ENCODE measurements around the gene CAPN15. TPM values are rescaled to one million over a fixed set of nuclear protein-coding genes. Genes with fewer than 3 reads are reported as not detected.

The CAPN15 gene
- total and polyA plus RNA-seq, 8 donors: 16.7 to 57.2 (median 27.1) TPM

DNA sequence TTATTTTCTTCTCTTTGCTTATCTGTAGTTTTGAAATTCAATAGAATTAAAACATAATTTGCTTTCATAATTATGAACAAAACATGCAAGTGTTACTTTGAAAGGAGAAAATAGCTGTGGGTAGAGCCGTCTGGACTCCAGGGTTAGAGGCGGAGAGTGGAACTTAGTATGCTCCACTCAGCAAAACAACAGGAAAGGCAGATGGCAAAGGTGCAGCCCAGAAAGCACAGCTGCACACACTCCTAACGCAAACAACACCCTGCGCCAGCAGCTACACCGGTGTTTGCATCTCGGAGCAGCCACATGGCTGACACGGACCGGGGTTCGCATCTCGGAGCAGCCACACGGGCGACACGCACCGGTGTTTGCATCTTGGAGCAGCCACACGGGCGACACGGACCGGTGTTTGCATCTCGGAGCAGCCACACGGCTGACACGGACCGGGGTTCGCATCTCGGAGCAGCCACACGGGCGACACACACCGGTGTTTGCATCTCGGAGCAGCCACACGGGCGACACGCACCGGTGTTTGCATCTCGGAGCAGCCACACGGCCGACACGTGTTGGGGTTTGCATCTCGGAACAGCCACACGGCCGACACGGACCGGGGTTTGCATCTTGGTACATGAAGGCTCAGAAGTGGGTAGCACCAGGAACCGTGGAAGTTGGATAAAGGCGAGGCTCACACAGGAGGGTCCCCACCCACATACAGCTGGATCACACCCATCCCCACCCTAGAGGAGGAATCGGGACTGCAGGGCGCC lies 12.2 kb upstream of the CAPN15 start:
- peaks cover 0 to 38% of the 10 kb centered on the region in 2 donors for H3K36me3 ChIP-seq
- H3K9me3 ChIP-seq: no peaks in the 10 kb centered on the region
- H3K4me1 ChIP-seq: no peaks in the 10 kb centered on the region
- ATAC-seq (no peak), DNase-seq (no peak)
- H3K27me3 ChIP-seq: no peaks in the 10 kb centered on the region
- intact Hi-C loops (cut with DNase I): no loop called here
- H3K4me3 ChIP-seq: no peak overlapping the region
- TF ChIP-seq, protein P1, sequence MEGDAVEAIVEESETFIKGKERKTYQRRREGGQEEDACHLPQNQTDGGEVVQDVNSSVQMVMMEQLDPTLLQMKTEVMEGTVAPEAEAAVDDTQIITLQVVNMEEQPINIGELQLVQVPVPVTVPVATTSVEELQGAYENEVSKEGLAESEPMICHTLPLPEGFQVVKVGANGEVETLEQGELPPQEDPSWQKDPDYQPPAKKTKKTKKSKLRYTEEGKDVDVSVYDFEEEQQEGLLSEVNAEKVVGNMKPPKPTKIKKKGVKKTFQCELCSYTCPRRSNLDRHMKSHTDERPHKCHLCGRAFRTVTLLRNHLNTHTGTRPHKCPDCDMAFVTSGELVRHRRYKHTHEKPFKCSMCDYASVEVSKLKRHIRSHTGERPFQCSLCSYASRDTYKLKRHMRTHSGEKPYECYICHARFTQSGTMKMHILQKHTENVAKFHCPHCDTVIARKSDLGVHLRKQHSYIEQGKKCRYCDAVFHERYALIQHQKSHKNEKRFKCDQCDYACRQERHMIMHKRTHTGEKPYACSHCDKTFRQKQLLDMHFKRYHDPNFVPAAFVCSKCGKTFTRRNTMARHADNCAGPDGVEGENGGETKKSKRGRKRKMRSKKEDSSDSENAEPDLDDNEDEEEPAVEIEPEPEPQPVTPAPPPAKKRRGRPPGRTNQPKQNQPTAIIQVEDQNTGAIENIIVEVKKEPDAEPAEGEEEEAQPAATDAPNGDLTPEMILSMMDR (IDR thresholded peaks at IDR 0.05): no peak
- H3K27ac ChIP-seq: no peak overlapping the region

DNA sequence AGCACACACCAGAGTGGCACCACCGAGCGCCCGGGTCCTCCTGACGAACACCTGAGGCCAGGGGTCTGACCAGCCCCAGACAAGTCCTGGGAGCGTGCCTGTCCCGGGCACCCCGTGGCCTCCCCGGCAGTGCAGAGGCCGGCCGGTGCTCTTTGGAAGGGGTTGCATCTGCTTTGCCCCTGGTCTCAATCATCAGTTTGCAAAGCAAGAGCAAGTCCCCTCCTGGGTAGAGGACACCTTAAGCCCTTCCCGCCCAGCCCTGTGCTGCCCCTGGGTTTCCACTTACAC lies 11.6 kb upstream of the CAPN15 start:
- Histone ChIP-seq H3K4me1 (no peaks in the 10 kb centered on the region), H3K9me3 (no peaks in the 10 kb centered on the region), H3K27ac (no peak overlapping the region), H3K4me3 (no peak overlapping the region), H3K36me3 (peaks cover 0 to 44% of the 10 kb centered on the region in 2 donors), H3K27me3 (no peaks in the 10 kb centered on the region)
- ATAC-seq (no peak), DNase-seq (no peak)
- TF ChIP-seq, protein P1 (IDR thresholded peaks at IDR 0.05): no peak
- intact Hi-C loops (cut with DNase I): no loop called here

GRCh38 chr16:516301-516700 lies 11.2 kb upstream of the CAPN15 start:
- intact Hi-C loops (cut with DNase I): no loop called here
- no peak for ATAC-seq

DNA sequence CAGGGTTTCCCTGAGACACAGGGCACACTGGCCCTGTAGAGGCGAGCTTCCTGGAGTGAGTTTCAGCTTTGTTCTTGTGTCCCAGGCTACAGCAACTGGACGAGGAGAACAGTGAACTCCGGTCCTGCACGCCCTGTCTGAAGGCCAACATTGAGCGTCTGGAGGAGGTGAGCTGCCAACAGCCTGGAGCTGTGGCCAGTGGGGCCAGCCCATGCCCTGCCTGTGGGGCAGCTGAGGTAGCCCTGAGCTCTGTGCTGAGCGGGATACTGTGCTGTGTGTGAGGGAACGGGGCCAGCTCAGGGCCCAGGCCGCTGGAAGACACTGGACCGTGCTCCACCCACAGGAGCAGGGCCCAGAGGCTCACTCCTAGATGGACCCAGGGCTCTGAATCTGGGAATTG lies 8.7 kb upstream of the CAPN15 start:
- no peak for ATAC-seq
- Histone ChIP-seq H3K4me3 (no peak overlapping the region), H3K36me3 (peaks cover 0 to 51% of the 10 kb centered on the region in 2 donors), H3K4me1 (no peaks in the 10 kb centered on the region), H3K27me3 (no peaks in the 10 kb centered on the region), H3K9me3 (no peaks in the 10 kb centered on the region), H3K27ac (no peak overlapping the region)
- TF ChIP-seq, protein P1 (IDR thresholded peaks at IDR 0.05): no peak
- intact Hi-C loops (cut with DNase I): no loop called here
- no peak for DNase-seq

More at GRCh38 chr16:516301-516700, 11.2 kb upstream of the CAPN15 start:
- Histone ChIP-seq H3K4me3 (no peak overlapping the region), H3K4me1 (no peaks in the 10 kb centered on the region), H3K27ac (no peak overlapping the region), H3K9me3 (no peaks in the 10 kb centered on the region), H3K36me3 (peaks cover 0 to 48% of the 10 kb centered on the region in 2 donors), H3K27me3 (no peaks in the 10 kb centered on the region)
- no peak for DNase-seq
- TF ChIP-seq, protein P1 (IDR thresholded peaks at IDR 0.05): no peak

- Histone ChIP-seq H3K4me3 (no peak overlapping the region), H3K36me3 (peaks cover 0 to 51% of the 10 kb centered on the region in 2 donors), H3K9me3 (no peaks in the 10 kb centered on the region), H3K27me3 (no peaks in the 10 kb centered on the region), H3K27ac (no peak overlapping the region), H3K4me1 (no peaks in the 10 kb centered on the region)
- intact Hi-C loops (cut with DNase I): no loop called here
- DNase-seq (no peak), ATAC-seq (no peak)
- TF ChIP-seq, protein P1 (IDR thresholded peaks at IDR 0.05): no peak
These were observed 8.1 kb upstream of the CAPN15 start for GRCh38 chr16:519425-519824.
